Ectodermal cell (in vitro differentiated cells): ENCODE results near the gene EDNRA.

ENCODE experiments used
- H3K27ac ChIP-seq: 2 replicates; pipeline ENCODE4 v1.7.0; 2013; ENCODE audit warnings: mild to moderate bottlenecking, low read depth, low read length; ENCODE audit not compliant: insufficient read depth, poor library complexity, severe bottlenecking
- H3K27me3 ChIP-seq: 2 replicates; pipeline ENCODE4 v1.7.0; 2013; ENCODE audit warnings: mild to moderate bottlenecking, low read length; ENCODE audit not compliant: insufficient read depth, control insufficient read depth, poor library complexity, severe bottlenecking
- H3K36me3 ChIP-seq: one replicate; pipeline ENCODE4 v1.7.0; 2013; ENCODE audit warnings: low read length; ENCODE audit not compliant: control insufficient read depth, insufficient read depth
- H3K4me1 ChIP-seq: one replicate; pipeline ENCODE4 v1.7.0; 2013; ENCODE audit warnings: low read length; ENCODE audit not compliant: control insufficient read depth, insufficient read depth
- H3K4me3 ChIP-seq: 2 replicates; pipeline ENCODE4 v1.7.0; 2013; ENCODE audit warnings: low read depth, low read length, control low read depth; ENCODE audit not compliant: insufficient read depth
- H3K9me3 ChIP-seq: 2 replicates; pipeline ENCODE4 v1.7.0; 2013; ENCODE audit warnings: mild to moderate bottlenecking, low read length, moderate library complexity; ENCODE audit not compliant: control insufficient read depth
- WGBS, 2 experiments: methylation state at CpG; one replicate each; pipeline ENCODE4 v1.1.7; 2013; ENCODE audit warnings: missing lambda C conversion rate in 2 of 2; 5-methylcytosine and 5-hydroxymethylcytosine counted together

Gene EDNRA

GRCh38 chr4:147493307-147493706, 12.4 kb downstream of the EDNRA start:
- H3K4me3 ChIP-seq: no peak overlapping the region
- no peak overlapping the region for H3K27ac ChIP-seq
- WGBS, 2 experiments: 88 to 100% methylated on average over 1 of the region's 1 CpG

GRCh38 chr4:147494301-147494700, 13.4 kb downstream of the EDNRA start:
- Histone ChIP-seq H3K4me3 (no peak overlapping the region), H3K4me1 (no peaks in the 10 kb centered on the region)
- 84 to 88% methylated on average over 2 of the region's 2 CpGs for WGBS, 2 experiments

More at GRCh38 chr4:147493307-147493706, 12.4 kb downstream of the EDNRA start:
- H3K36me3 ChIP-seq: no peaks in the 10 kb centered on the region
- H3K27me3 ChIP-seq: no peaks in the 10 kb centered on the region
- H3K4me1 ChIP-seq: no peaks in the 10 kb centered on the region
- no peaks in the 10 kb centered on the region for H3K9me3 ChIP-seq

DNA sequence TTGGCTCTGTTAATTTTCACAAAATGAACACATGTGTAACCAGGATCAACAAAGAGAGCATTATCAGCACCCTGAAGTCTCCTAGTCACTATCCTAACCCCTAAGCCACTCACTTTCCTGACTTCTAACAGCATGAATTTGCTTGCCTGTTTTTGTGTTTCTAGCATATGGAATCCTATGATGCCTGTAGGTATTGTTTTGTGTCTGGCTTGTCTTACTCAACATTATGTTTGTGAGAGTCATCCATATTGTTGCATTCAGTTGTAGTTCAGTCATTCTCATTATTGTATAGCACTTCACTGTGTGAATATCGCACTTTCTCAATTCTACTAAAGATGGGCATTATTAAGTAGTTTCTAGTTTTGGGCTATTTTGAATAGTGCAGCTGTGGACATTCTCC, 15.6 kb downstream of the EDNRA start:
- 100% methylated on average over 1 of the region's 1 CpG; no CpG with 5 or more reads in 1 of the 2 experiments for WGBS, 2 experiments
- Histone ChIP-seq H3K4me3 (no peak overlapping the region), H3K36me3 (no peaks in the 10 kb centered on the region), H3K27me3 (no peaks in the 10 kb centered on the region), H3K27ac (no peak overlapping the region), H3K4me1 (no peaks in the 10 kb centered on the region), H3K9me3 (no peaks in the 10 kb centered on the region)

More at GRCh38 chr4:147494301-147494700, 13.4 kb downstream of the EDNRA start:
- H3K36me3 ChIP-seq: no peaks in the 10 kb centered on the region
- no peak overlapping the region for H3K27ac ChIP-seq
- no peaks in the 10 kb centered on the region for H3K27me3 ChIP-seq
- H3K9me3 ChIP-seq: no peaks in the 10 kb centered on the region

- WGBS, 2 experiments: 90 to 94% methylated on average over 4 of the region's 4 CpGs
- no peaks in the 10 kb centered on the region for H3K36me3 ChIP-seq
- H3K9me3 ChIP-seq: no peaks in the 10 kb centered on the region
- H3K4me3 ChIP-seq: no peak overlapping the region
- no peaks in the 10 kb centered on the region for H3K4me1 ChIP-seq
- H3K27ac ChIP-seq: no peak overlapping the region
- H3K27me3 ChIP-seq: no peaks in the 10 kb centered on the region
Measured at GRCh38 chr4:147498031-147498660, 17.2 kb downstream of the EDNRA start.

- no peaks in the 10 kb centered on the region for H3K4me1 ChIP-seq
- no peak overlapping the region for H3K27ac ChIP-seq
- no peak overlapping the region for H3K4me3 ChIP-seq
- no peaks in the 10 kb centered on the region for H3K27me3 ChIP-seq
- H3K9me3 ChIP-seq: no peaks in the 10 kb centered on the region
- WGBS, 2 experiments: 93 to 97% methylated on average over 2 of the region's 2 CpGs
- H3K36me3 ChIP-seq: no peaks in the 10 kb centered on the region
Measured at GRCh38 chr4:147508346-147508745, 27.4 kb downstream of the EDNRA start.

- H3K27me3 ChIP-seq: no peaks in the 10 kb centered on the region
- H3K9me3 ChIP-seq: no peaks in the 10 kb centered on the region
- H3K4me3 ChIP-seq: no peak overlapping the region
- no peaks in the 10 kb centered on the region for H3K4me1 ChIP-seq
- WGBS, 2 experiments: 88% methylated on average over 2 of the region's 2 CpGs
- no peaks in the 10 kb centered on the region for H3K36me3 ChIP-seq
- H3K27ac ChIP-seq: no peak overlapping the region
Measured at GRCh38 chr4:147509386-147509785, 28.5 kb downstream of the EDNRA start.

DNA sequence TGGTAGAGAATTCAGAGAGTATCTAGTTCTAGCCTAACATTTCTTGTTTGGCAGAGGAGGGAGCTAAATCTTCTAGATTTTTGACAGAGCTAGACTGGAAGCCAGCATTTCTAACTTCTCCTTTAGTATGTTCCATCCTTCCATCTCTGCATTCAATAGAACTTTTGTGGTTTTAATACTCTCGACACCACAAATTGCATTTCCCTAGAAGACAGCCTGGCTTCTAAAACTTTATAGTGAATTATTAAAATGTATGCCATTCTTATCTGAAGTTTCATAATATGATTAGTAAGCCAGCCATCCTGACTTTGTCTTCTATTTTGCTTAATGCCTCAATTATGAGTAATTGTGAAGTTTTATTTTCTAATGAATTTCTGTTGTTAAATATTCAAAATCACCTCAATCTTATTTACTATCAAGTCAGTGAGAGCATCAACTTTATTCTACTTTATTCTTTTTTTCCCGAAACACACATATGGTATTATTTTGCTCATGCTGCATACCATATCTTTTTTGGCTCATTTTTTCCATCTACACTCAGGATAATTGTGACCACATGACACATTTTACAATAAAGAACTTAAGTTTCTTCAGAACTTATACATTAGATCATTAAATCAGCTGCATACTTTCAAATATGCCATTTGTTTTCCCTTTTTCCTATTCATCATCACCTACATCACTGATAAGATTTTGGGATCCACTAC, 30.2 kb downstream of the EDNRA start:
- H3K27ac ChIP-seq: no peak overlapping the region

DNA sequence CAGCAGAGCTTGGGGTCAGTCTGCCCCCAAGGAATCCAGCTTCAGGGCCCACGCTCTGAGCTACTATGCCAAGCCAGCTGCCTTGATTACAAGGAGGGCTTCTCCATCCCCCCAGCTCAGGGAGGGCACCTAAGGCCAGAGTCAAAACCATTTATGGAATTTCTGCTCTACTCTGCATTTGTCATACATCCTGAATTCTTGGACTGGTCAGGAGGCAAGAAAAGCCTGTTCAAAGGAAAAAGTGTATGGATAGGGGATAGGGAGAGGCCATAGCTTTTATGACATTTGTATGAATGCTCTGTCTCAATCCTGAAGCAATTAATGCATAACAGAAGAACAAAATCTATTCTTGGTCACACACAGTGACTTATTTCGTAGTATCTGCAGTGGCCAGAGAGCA, 32.2 kb downstream of the EDNRA start:
- H3K4me1 ChIP-seq: no peaks in the 10 kb centered on the region
- no peaks in the 10 kb centered on the region for H3K9me3 ChIP-seq
- no peaks in the 10 kb centered on the region for H3K27me3 ChIP-seq
- WGBS, 2 experiments: 92 to 99% methylated on average over 2 of the region's 2 CpGs
- H3K27ac ChIP-seq: no peak overlapping the region
- H3K36me3 ChIP-seq: no peaks in the 10 kb centered on the region
- no peak overlapping the region for H3K4me3 ChIP-seq

More for the DNA sequence above, 30.2 kb downstream of the EDNRA start:
- Histone ChIP-seq H3K4me1 (no peaks in the 10 kb centered on the region), H3K27me3 (no peaks in the 10 kb centered on the region), H3K9me3 (no peaks in the 10 kb centered on the region), H3K4me3 (no peak overlapping the region), H3K36me3 (no peaks in the 10 kb centered on the region)
- 85 to 95% methylated on average over 1 to 2 of the region's 2 CpGs for WGBS, 2 experiments

DNA sequence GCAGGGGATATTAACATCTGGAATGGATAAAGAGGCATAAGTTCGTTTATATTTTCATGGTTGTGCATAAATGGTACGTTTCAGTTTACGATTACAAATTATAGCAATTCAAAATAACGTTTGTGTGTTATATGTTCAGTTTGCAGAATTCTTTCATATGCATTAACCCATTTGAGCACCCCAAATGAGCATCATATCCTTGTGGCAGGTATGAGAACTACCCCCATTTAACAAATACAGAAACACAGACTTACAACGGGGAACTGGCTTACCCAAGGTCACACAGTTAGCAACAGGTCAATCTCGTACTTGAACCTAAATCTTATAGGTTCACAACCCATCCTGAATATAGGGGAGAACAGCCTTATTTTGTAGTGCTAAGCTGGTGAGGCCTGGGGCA, 33.1 kb downstream of the EDNRA start:
- Histone ChIP-seq H3K36me3 (no peaks in the 10 kb centered on the region), H3K27ac (no peak overlapping the region), H3K9me3 (no peaks in the 10 kb centered on the region), H3K4me3 (no peak overlapping the region), H3K4me1 (no peaks in the 10 kb centered on the region), H3K27me3 (no peaks in the 10 kb centered on the region)
- 96% methylated on average over 6 of the region's 6 CpGs for WGBS, 2 experiments

DNA sequence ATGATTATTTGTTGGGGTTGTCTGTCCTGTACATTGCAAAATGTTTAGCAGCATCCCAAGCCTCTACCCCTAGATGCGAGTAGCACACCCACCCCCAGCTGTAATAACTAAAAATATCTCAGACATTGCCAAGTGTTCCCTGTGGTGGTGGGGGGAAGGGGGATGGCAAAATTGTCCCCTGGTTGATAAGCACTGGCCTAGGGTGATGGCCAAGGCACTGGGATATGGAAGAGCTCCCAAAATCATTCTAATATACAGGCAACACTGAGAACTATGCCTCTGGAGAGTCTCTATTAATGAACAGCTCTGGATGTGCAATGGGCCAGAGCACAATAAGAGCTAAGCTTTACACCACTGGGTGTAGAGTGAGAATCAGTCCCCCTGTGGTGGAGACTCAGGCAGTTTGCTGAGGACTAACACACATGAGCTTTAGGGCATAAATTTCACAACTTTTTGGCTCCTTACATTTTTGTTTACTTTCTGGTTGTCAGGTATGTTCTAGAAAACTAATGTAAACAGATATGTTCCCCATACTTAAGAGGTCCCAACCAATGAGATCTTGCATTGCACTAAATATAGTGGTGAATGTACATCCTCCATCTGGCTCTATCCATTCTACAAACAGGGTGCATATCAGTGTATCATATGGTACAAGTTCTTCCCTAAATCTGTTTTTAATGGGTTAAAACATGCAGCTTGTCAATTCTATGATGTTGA, 34.5 kb downstream of the EDNRA start:
- Histone ChIP-seq H3K9me3 (no peaks in the 10 kb centered on the region), H3K27me3 (no peaks in the 10 kb centered on the region), H3K4me3 (no peak overlapping the region), H3K4me1 (no peaks in the 10 kb centered on the region), H3K36me3 (no peaks in the 10 kb centered on the region), H3K27ac (no peak overlapping the region)
- no CpG with 5 or more reads among the region's 1 CpG for WGBS, 2 experiments
